GM18909 (cell line): ENCODE data around the gene ZFYVE28.
A peak's percentile ranks its signal among the peaks of the same experiment; 100 is the strongest.
"Not testable (repeated sequence)": the region's sequence is repeated elsewhere in the genome, so short reads cannot be mapped to it uniquely, and the experiment has no call there.

Experiments used
- ATAC-seq: cut with Tn5 transposase; IDR thresholded peaks from one replicate; pipeline ENCODE4 v1.9.1; 2021; ENCODE audit warnings: mild to moderate bottlenecking; ENCODE audit not compliant: unreplicated experiment, poor library complexity

Gene ZFYVE28

DNA sequence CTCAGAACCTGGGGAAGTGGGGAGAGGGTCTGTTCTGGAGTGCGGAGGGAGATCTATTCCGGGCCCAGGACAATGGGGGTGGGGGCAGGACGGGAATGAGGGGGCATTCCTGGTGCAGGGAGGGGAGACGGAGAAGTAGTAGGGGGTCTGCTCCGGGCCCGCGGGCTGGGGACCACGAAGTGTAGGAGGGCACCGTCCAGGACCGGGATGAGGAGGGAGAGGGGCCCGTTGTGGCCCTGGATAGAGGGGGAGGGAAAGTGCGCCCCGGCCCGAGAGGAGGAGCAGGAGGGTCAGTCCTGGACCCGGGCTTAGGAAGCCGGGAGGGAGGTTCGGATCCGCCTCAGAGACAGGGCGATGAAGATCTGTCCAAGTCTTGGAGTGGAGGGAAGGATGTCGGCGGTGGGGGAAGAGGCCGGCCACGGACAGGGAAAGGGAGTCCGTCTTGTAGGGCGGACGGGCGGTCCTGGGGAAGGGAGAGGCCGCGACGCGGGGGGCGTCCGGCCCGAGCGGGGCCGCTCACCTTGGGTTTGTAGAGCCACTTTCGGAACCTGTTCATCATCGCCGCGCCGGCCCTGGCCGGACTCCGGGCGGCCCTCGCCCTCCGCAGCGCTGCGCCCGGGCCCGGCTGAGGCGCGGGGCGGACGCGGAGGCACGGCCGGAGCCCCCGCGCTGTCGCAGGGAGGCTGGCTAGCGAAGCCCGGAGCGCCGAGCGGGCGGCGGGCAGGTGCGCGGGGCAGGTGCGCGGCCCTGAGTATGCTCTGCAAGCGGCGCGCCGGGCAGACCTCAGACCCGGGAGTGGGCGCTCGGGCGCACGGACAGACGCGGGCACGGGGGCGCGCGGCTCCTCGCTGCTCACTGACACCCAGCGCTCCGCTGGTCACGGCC is at the start of gene ZFYVE28:
Gene ZFYVE28, minus strand, starts transcription at position 881 of the 885 bp plus-strand sequence. Its CDS starts 322 bp downstream, at position 559.
- no peak for ATAC-seq

DNA sequence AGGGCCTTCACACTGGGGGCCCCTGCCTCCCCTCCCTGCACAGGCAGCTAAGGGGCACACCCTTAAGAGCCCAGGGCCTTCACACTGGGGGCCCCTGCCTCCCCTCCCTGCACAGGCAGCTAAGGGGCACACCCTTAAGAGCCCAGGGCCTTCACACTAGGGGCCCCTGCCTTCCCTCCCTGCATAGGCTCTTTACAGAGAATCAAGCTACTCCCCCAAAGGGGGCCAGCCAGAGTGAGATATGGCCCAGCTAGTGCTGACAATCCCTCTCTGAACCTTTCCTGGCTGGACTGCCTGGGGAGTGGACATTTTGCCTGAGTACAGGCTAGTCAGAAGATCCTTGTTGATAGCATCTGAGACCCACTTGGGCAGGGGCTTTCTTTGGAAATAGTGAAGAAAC is 47.1 kb upstream of the ZFYVE28 start:
- not testable (repeated sequence) for ATAC-seq

DNA sequence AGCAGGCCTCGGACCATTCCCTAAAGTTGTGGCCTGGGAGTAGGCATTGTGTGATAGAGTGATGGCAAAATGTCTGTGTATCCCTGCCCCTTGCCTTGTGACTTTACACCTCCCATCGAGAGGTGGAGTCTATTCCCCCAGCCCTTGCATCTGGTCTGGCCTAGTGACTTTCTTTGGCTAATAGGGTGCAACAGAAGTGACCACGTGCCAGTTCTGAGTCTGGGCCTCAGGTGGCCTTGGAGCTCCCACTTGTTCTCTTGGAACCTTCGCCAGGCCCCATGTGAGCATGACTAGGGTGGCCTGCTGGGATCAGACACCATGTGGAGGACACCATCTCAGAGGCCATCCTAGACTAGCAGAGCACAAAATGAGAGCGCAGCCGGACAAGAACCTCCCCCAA is 46.6 kb upstream of the ZFYVE28 start:
- no peak for ATAC-seq

DNA sequence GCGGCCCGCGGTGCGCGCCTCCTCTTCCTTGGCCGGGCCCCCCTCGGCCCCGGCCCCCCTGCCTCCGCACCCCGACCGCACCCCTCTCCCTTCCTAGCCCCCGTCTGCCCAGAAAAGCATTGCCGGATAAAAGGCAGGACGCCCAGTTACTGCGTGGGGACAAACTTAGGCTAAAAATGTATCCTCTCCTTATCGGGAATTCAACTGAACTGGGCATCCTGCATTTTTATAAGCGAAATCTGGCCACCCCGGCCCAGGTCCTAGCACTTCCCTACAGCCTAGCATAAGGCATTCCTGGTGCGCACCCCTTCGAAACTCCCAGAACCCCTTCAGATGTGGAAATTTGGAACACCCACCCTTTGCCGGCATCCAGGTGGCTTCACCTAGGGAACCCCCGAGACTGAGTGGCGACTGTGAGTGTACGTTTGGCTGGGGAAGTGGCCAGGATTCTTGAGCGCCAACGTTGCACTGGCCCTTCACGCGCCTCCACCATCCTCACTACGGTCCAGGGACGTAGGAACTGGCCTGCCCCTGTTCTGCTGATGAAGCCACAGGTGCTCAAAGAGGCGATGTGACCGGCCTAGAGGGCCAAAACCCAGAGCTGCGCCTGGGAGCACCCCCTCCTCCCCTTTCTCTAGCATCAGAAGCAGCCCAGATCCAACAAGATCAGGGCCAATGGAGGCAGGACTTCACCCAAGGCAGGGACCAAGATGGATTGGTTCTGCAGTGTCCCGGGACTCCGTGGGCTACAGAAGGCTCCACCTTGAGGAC is 44.7 kb upstream of the ZFYVE28 start:
- no peak for ATAC-seq

DNA sequence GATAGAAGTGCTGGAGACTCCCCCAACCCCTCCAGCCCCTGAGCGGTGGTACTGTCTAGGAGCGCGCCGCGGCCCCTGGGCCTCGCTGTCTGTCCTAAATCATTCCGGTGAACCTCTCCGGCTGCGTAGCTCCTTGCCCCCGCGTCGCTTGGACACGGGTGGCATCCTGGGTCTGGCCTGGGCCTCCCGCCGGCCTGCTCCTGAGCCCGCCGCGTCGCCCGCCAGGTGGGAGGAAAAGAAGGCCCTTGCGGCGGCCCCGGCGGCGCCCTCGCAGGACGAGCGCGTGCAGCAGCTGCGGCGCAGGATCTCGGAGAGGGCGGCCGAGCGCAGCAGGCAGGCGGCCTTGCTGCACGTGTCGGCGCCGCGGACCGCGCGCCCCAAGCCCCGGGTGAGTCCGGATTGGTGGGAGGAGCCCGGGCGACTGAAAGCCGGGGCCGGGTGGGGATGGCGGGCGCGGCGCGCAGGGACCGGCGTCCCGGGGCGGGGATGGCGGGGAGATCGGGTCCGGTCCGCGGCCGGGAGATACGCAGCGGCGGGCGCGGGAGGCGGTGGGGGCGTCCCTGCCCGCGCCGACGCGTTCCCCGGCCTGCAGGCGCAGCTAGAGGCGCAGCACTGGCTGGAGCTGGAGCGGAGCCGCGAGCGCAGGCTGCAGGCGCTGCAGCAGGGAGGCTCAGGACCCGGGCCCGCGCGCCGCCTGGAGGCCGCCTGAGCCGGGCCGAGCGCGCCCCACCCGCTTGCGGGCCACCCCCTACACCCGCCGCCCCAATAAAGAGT is 44.0 kb upstream of the ZFYVE28 start:
- ATAC-seq, result peak; percentile 80

DNA sequence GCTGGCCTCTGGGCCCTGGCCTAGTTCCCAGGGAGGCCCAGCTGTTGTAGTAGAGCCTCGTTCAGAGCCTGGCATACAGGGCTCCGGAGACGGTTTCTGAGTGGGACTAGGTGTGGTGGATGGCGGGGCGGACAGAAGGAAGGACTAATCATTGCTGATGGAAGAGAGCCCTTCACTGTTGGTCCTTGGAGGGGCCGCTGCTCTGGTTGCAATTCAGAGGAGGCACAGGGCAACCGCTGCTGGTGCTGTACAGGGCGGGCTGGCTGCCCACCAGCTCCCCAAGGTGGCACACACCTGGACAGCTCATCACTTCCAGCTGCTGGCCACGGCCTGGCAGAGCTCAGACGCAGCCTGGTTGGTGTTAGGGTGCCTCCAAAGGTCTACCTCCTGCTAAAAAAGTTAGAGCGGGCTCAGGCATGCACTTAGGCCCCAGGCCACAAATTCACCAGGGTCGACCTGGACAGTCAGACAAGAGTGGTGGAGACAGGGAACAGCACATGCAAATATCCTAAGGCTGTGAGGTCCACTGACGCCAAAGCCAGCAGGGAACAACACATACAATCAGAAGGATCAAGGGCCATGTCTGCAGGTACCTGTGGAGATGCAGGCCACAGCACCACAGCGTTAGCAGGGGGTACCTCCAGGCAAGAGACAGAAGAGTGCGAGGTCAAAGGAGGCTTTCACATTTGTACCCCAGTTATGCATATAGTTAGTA is 43.0 kb upstream of the ZFYVE28 start:
- ATAC-seq, result no peak

DNA sequence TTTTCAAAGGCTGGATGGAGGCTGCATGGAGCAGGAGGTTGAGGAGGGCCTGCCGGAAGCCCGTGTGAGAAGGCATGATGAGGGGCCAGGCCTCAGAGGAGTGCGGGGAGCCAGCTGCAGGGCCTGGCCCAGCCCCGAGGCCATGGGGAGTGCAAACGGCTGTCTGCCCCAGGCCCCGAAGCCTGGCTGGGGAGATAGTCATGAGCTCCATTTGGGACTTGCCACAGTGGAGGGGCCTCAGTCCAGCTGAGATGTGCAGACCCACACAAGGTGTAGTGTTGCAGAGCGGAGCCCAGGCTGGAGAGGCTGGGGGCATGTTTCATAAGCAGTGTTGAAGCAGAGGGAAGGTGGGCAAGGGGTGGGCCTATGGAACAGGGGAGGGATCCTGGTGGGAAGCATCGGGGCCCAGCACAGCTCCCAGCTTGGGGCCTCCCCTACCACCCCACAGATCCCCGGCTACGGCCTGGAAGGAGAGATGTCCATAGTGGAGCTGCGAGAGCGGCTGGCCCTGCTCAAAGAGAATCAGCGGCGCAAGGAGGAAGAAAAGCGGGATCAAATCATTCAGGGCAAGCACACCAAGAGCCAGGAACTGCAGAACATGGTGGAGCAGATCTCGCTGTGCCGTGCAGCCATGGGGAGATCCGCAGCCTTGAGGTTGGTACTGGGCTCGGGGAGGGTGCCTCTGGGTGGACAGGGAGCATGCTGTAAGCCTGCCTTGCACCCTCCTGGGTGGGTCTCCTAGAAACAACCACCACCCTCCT is 41.3 kb upstream of the ZFYVE28 start:
- ATAC-seq, result no peak

DNA sequence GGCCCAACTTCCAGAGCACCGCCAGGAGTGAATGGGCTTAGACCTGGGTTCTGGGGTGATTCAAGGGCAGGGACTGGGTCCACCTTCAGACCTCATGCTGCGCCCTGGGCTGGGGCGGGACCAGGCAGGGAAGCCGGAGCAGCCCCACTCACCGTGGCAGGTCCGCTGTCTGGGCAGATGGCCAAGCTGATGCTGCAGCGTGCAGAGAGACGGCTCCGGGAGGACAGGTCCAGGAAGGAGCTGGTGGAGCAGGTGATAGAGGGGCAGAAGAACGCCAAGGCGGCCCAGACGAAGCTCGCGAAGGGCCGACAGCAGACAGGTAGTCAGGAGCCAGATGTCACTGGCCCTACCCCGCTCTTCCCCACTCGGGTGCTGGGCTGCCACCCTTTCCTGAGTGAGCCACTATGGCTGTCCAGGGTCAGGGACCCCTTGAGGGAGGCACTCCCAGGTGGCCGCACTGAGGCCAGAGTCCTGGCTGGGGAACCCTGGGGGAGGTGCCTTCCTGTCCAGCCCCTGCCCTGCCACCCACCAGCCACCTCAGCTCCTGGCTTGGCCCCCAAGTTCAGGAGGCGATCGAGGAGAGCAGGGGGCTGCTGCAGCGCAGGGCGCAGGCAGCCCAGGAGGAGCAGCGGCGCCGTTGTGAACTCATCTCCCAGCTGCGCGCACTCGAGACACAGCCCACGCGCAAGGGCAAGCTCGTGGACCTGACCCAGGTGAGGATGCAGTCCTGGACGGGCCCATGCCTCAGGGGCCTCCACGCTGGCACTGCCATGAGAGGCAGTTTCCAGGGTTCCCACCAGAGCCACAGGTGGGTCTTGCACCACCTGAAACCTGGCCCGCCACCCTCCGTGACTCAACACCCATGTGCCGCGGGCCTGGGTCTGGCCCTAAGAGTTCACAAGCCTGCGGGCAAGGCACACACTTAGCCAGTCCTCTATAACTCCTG is 40.4 kb upstream of the ZFYVE28 start:
- ATAC-seq, result no peak

DNA sequence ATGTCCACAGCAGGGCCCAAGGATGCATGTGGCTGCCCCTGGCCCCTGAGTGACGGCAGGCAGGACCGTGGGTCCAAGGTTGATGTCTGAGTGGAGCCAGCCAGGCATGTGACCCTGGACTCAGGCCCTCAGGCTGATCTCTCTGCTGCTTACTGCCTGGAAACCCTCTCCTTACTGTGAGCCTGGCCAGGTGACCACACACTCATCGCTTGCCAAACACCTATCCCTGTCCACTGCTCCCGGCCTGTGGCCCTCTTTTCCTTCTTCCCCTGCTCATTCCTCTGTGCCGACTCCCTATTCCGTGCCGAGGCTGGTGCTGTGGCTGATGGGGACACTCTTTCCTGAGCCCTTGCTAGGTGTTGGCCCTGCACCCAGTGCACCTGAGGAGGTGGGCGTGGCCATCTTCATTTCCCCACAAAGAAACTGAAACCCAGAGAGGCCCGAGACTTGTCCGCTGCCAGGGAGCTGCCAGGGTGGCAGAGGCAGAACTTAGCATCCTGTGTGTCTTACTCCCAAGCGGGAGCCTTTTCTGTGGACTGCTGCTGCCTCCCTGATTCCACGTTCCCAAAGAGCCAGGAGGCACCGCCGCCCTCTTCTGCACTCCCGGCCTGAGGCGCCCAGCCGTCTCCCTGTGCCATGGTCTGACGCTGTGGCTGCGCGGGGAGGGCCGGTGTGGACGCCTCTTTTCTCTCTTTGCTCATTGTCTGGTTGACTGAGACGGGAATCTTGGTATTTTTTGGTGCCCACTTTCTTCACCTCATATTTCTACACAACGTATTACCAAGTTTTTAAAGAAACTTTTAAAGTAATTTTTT is 39.2 kb upstream of the ZFYVE28 start:
- ATAC-seq, result no peak

DNA sequence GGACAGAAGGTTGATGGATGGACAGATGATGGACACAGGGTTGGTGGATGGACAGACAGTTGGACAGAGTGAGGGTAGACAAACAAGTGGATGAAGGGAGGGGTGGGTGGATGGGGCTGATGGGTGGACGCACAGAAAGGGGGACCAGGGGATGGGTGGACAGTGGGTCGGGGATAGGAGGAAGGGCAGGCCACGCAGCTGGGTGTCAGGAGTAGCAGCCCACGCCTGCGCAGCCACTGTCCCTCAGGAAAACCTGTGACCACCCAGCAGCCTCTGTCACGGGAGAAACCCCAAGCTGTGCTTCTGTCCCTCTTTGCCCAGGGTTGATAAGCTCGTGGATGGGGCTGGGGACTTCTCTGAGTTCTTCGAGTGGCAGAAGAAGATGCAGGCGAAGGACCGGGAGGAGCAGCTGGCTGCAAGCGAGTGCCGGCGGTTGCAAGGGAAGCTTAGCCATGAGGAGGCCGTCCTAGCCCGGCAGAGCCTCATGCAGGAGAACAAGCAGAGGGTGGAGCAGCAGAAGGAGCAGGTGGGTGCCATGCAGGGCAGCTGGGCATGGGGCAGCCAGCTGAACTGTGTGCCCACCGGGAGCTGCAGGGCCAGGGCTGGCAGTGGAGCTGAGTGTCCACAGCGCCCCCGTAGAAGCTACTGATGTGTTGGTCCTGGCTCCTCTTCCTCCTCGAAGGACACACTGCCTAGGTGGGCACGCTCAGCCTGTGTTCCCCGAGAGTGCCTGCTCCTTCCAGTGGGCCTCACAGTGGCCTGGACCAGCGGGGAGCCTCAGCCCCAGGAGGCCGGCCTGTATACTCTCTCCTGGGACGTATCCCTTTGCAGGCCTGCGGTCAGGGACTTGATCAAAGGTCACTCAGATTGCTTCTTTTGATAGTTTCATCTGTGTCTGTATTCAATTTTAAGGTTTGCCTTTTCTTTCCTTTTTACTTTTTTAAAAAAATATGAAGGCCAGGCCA is 33.7 kb upstream of the ZFYVE28 start:
- no peak for ATAC-seq

DNA sequence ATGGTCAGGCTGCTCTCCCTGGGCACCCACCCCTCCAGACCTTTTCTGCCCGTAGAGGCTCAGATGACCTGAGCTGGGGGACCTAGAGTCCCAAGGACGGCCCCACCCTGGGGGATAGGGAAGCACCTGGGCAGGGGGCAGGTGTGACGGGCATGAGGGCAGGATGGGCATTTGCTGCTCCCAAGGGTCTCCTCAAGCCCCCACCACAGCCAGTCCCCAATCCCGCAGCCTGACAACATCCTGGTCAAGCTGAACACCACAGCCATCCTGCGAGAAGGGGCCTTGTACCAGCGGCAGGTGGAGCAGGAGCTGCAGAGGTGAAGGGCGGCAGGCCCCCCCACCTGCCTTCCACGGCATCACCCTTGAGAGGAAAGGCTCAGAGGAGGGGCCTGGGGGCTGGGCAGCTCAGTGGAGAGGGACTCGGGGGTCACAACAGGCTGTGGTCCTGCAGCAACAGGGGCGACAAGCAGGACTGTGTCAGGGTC is 32.6 kb upstream of the ZFYVE28 start:
- ATAC-seq, result no peak

DNA sequence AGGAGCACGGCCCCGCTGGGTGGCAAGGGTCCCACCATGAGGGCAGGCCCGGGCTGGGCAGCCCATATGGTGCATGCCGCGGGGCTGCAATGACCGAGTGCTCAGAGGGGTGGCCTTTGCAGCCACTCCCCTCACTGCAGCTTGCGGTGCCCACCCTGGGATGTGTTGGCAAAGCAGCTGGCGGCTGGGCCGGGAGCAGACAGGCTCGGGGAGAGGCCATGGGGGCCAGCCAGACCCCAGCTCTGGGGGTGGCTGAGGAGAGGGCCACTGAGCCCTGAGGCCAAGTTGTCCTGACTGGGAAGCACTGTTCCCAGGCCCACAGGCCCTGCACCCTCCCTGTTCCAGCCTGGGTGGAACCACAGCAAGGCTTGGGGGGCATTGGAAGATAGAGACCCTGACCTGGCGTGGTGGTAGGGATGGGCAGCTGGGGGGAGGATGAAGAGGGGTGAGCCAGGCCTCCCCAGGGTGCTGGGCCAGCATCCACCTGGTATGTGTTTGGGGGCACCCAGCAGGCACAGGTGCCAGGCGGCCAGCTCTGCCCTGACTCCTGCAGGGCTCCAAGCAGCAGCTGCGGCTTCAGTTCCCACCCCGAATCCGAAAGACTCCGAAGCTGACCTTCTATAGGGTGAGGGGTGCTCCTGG is 32.1 kb upstream of the ZFYVE28 start:
- ATAC-seq, result no peak

DNA sequence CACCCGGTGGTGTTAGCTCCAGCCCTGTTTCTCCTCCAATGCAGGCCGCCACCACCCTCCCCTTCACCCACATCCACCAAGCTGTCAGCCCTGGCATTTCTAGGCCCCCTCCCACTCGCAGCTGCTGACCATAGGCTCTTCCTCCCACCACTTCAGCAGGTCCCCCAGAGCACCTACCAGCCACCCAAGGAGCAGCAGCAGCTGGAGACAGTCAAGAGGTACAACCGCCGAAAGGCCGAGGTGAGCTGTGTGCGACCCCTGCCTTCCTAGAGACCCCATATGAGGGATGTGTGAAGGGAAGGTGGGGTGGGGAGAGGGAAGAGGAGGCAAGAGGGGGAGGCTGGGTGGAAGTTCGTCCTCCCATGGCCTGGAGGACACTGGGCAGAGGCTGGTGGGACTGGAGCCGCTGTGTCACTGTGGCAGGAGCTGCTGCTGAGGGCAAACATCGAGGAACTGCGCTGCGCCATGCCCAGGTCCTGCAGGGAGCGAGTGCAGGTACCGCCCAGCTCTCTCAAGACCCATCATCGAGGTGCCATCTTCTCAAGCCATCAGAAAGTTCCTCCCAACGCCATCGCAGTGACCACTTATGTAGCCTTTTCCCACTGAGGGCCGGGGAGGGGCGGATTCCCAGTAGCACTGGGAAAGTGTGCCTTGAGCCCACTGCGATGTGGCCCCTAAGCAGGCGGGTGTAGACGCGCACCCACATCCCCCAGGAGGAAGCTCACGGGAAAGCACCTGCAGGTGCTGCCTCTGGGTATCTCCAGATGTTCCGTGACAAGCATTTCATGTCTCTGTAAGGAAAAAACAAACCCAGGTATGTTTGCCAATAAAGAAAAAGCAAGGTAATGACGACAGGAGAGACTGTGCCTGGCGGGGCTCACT is 31.3 kb upstream of the ZFYVE28 start:
- ATAC-seq, result no peak

DNA sequence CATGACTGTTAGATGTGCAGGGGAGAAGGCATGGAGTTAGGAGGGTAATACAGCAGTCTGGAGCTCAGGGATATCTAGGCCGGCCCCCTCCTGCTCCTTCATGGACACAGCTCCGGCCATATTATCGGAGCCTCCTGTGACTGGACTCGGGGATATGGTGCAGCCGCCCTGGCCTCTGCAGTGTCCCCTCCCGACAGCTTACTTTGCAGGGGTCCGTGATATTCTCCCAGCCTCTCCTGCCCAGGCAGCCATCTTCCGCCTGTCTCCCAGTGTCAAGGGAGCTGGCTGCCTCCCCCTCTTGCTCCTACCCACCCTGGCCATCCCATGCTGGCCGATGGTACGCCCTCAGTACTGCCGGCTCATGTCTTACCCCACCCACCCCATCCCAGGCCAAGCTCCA is 30.6 kb upstream of the ZFYVE28 start:
- no peak for ATAC-seq

DNA sequence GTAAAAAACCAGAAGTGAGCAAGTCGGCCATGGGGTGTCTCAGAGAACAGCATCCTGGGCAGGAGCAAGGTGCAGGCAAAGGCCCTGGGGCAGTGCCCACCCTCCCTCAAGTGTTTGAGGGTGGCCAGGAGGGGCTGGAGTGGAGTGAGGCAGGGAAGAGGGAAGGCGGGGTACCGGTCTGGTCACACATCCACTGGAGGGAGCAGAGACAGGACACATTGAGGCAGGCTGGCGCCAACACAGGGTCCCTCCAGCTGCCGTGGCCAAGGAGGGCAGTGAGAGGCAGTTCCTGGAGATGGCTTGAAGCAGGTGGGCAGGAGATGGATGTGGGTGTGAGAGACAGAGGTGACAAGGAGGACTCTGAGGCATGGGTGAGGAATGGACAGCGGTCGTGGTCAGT is 30.1 kb upstream of the ZFYVE28 start:
- ATAC-seq, result no peak
